ENCODE results near the gene C4orf50. TPM values are rescaled to one million over a fixed set of nuclear protein-coding genes. Genes with fewer than 3 reads are reported as not detected.

The C4orf50 gene
- polyA plus RNA-seq, 3 donors, result not detected

GRCh38 chr4:5887361-5888221 is 130.6 kb downstream of the C4orf50 start:
- H3K4me1 ChIP-seq (ENCODE audit: control insufficient read depth in 1 of 2, insufficient read depth in 2 of 2, low read length in 2 of 2), result no peaks in the 10 kb centered on the region
- H3K79me2 ChIP-seq (ENCODE audit: insufficient read depth, low read length), result no peaks in the 10 kb centered on the region
- H3K36me3 ChIP-seq (replicated peaks in 1 of 2; ENCODE audit: control insufficient read depth in 1 of 2, insufficient read depth in 2 of 2, low read length in 2 of 2), result no peaks in the 10 kb centered on the region
- peaks cover 7 to 24% of the 10 kb centered on the region in 2 donors for H3K9me3 ChIP-seq (replicated peaks in 1 of 2; ENCODE audit: control insufficient read depth in 1 of 2, insufficient read depth in 1 of 2, low read length in 2 of 2)
- no peak for DNase-seq
- H2AFZ ChIP-seq (ENCODE audit: insufficient read depth, low read depth, low read length, poor library complexity, severe bottlenecking), result no peak overlapping the region
- H3K27me3 ChIP-seq (ENCODE audit: control insufficient read depth in 2 of 2, insufficient read depth in 2 of 2, low read length in 2 of 2), result peaks cover 33 to 59% of the 10 kb centered on the region in 2 donors
- 3% methylated on average over 35 of the region's 70 CpGs for WGBS (ENCODE audit: insufficient coverage)
- no peaks in the 10 kb centered on the region for H4K20me1 ChIP-seq (ENCODE audit: insufficient read depth, low read length)
- Mint-ChIP-seq H3K4me1 (no peaks in the 10 kb centered on the region), H3K36me3 (no peaks in the 10 kb centered on the region), H3K27me3 (ENCODE audit: low read depth in 3 of 3) (peaks cover 50 to 71% (median 62%) of the 10 kb centered on the region in 3 donors), H3K4me3 (peak overlapping the region in 1 of 2 donors; percentile 46), H3K9me3 (peaks cover 0 to 19% (median 10%) of the 10 kb centered on the region in 7 donors), H3K27ac (no peak overlapping the region)
- no peak overlapping the region for H3K4me3 ChIP-seq (replicated peaks in 1 of 3; ENCODE audit: low read depth in 2 of 3, low read length in 3 of 3)
- intact Hi-C loops (cut with micrococcal nuclease), result no loop called here
- no peak overlapping the region for H3K27ac ChIP-seq (ENCODE audit: low read depth in 1 of 2, low read length in 2 of 2)
- TF ChIP-seq, protein P1, sequence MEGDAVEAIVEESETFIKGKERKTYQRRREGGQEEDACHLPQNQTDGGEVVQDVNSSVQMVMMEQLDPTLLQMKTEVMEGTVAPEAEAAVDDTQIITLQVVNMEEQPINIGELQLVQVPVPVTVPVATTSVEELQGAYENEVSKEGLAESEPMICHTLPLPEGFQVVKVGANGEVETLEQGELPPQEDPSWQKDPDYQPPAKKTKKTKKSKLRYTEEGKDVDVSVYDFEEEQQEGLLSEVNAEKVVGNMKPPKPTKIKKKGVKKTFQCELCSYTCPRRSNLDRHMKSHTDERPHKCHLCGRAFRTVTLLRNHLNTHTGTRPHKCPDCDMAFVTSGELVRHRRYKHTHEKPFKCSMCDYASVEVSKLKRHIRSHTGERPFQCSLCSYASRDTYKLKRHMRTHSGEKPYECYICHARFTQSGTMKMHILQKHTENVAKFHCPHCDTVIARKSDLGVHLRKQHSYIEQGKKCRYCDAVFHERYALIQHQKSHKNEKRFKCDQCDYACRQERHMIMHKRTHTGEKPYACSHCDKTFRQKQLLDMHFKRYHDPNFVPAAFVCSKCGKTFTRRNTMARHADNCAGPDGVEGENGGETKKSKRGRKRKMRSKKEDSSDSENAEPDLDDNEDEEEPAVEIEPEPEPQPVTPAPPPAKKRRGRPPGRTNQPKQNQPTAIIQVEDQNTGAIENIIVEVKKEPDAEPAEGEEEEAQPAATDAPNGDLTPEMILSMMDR (IDR thresholded peaks at IDR 0.05), result no peak
- H3K9ac ChIP-seq (ENCODE audit: insufficient read depth, low read length, poor library complexity, severe bottlenecking), result no peak overlapping the region
- no peak overlapping the region for H3K4me2 ChIP-seq (replicated peaks; ENCODE audit: extremely low read depth, low read length, poor library complexity, severe bottlenecking)

DNA sequence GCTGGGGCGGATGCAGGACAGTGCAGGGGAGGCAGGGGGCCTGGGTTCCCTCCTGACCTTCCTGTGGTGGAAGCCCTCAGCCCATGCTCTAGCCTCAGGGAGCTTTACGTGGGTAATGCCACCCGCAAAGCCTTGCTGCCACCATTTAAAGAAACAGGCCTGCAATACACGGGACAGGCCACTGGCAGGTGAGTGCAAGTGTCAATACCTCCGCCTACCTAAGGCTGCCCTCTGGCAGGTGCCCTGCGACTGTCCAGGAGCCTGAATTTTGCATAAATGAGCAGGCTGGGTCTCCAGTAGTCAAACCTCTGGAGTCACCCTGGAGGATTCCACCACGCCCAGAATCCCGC is 131.2 kb downstream of the C4orf50 start:
- Mint-ChIP-seq H3K4me1 (no peaks in the 10 kb centered on the region), H3K27me3 (ENCODE audit: low read depth in 3 of 3) (peaks cover 49 to 69% (median 59%) of the 10 kb centered on the region in 3 donors), H3K27ac (no peak overlapping the region), H3K9me3 (peaks cover 0 to 19% (median 10%) of the 10 kb centered on the region in 7 donors), H3K4me3 (peak overlapping the region in 1 of 2 donors; percentile 46), H3K36me3 (no peaks in the 10 kb centered on the region)
- WGBS (ENCODE audit: insufficient coverage), result 42% methylated on average over 8 of the region's 8 CpGs
- peaks cover 5 to 20% of the 10 kb centered on the region in 2 donors for H3K9me3 ChIP-seq (replicated peaks in 1 of 2; ENCODE audit: control insufficient read depth in 1 of 2, insufficient read depth in 1 of 2, low read length in 2 of 2)
- H3K27ac ChIP-seq (ENCODE audit: low read depth in 1 of 2, low read length in 2 of 2), result no peak overlapping the region
- H3K4me3 ChIP-seq (replicated peaks in 1 of 3; ENCODE audit: low read depth in 2 of 3, low read length in 3 of 3), result no peak overlapping the region
- H3K4me1 ChIP-seq (ENCODE audit: control insufficient read depth in 1 of 2, insufficient read depth in 2 of 2, low read length in 2 of 2), result no peaks in the 10 kb centered on the region
- intact Hi-C loops (cut with micrococcal nuclease), result no loop called here
- peaks cover 31 to 56% of the 10 kb centered on the region in 2 donors for H3K27me3 ChIP-seq (ENCODE audit: control insufficient read depth in 2 of 2, insufficient read depth in 2 of 2, low read length in 2 of 2)
- TF ChIP-seq, protein P1 (IDR thresholded peaks at IDR 0.05), result no peak
- H3K9ac ChIP-seq (ENCODE audit: insufficient read depth, low read length, poor library complexity, severe bottlenecking), result no peak overlapping the region
- no peak for DNase-seq
- H3K4me2 ChIP-seq (replicated peaks; ENCODE audit: extremely low read depth, low read length, poor library complexity, severe bottlenecking), result no peak overlapping the region
- no peaks in the 10 kb centered on the region for H3K79me2 ChIP-seq (ENCODE audit: insufficient read depth, low read length)
- no peaks in the 10 kb centered on the region for H3K36me3 ChIP-seq (replicated peaks in 1 of 2; ENCODE audit: control insufficient read depth in 1 of 2, insufficient read depth in 2 of 2, low read length in 2 of 2)
- no peaks in the 10 kb centered on the region for H4K20me1 ChIP-seq (ENCODE audit: insufficient read depth, low read length)
- no peak overlapping the region for H2AFZ ChIP-seq (ENCODE audit: insufficient read depth, low read depth, low read length, poor library complexity, severe bottlenecking)
